Endothelial cell of umbilical vein (primary cell): ENCODE data around the gene SRP14. TPM values are rescaled to one million over a fixed set of nuclear protein-coding genes. Genes with fewer than 3 reads are reported as not detected.

Experiments used
- BruUV-seq: library from RNA; stranded (reverse); fragments of 400-500 nt; replicated peaks from 2 replicates; lab custom pipeline; 2021; lab: Mats Ljungman, UMichigan
- CTCF ChIA-PET: fragments of 300-600, 350-600 bp; sonication (Branson Sonifier 250); formaldehyde crosslinking; loops from one replicate; lab custom pipeline; 2021; ENCODE audit warnings: antibody characterized with exemption, inconsistent platforms; lab: Charles Lee
- POLR2A ChIA-PET: fragments of 300-600, 350-600 bp; sonication (Branson Sonifier 250); formaldehyde crosslinking; loops from one replicate; lab custom pipeline; 2021; ENCODE audit warnings: antibody characterized with exemption, inconsistent platforms; lab: Charles Lee
- DNase-seq: peaks from one replicate; pipeline ENCODE4 v3.0.0-alpha.2; 2011; ENCODE audit warnings: low read depth, low spot score
- FAIRE-seq: peaks from 2 replicates; lab custom pipeline; 2011; peaks lifted over from hg19 to GRCh38; lab: Jason Lieb, UNC
- H2AFZ ChIP-seq: 2 replicates; pipeline ENCODE4 v1.6.0; 2012; ENCODE audit warnings: low read depth, low read length, control low read depth, inconsistent platforms
- H3K27ac ChIP-seq: 2 replicates; pipeline ENCODE4 v1.5.1; 2011; ENCODE audit warnings: low read depth, mild to moderate bottlenecking, control low read depth, low read length, moderate library complexity; ENCODE audit not compliant: insufficient read depth
- H3K27me3 ChIP-seq, 2 experiments: 2 replicates each; pipeline versions ENCODE4 v1.6.0 to v1.6.1; 2011; ENCODE audit warnings: low read length in 2 of 2, mixed read lengths in 1 of 2; ENCODE audit not compliant: control insufficient read depth in 2 of 2, insufficient read depth in 2 of 2
- H3K36me3 ChIP-seq, 2 experiments: 2 replicates in 1 of 2; 3 replicates in 1 of 2; pipeline ENCODE4 v1.5.1; 2011; ENCODE audit warnings: low read length in 2 of 2, mild to moderate bottlenecking in 1 of 2, moderate library complexity in 1 of 2; ENCODE audit not compliant: control insufficient read depth in 2 of 2, insufficient read depth in 2 of 2; ENCODE audit errors: extremely low read depth in 1 of 2
- H3K4me1 ChIP-seq: 3 replicates; pipeline ENCODE4 v1.5.1; 2011; ENCODE audit warnings: mild to moderate bottlenecking, low read length; ENCODE audit not compliant: control insufficient read depth, insufficient read depth; ENCODE audit errors: extremely low read depth
- H3K4me2 ChIP-seq: 2 replicates; pipeline ENCODE4 v1.6.1; 2011; ENCODE audit warnings: low read length, control low read depth, mixed read lengths; ENCODE audit not compliant: insufficient read depth
- H3K4me3 ChIP-seq, 3 experiments: fragments of 200-600 bp in 1 of 3; sonication (generic), shearing (Covaris generic) in 1 of 3; replicated peaks in 1 of 3; 2 replicates each; pipeline ENCODE4 v1.5.1; 2011 to 2016; ENCODE audit warnings: control low read depth in 3 of 3, low read length in 3 of 3, mild to moderate bottlenecking in 2 of 3, inconsistent platforms in 1 of 3, low read depth in 1 of 3, moderate library complexity in 1 of 3; ENCODE audit not compliant: insufficient read depth in 1 of 3
- H3K79me2 ChIP-seq: 2 replicates; pipeline ENCODE4 v1.6.0; 2012; ENCODE audit warnings: low read length, inconsistent platforms; ENCODE audit not compliant: control insufficient read depth, insufficient read depth
- H3K9ac ChIP-seq: replicated peaks from 2 replicates; pipeline ENCODE3; 2011; ENCODE audit warnings: low read length, control low read depth; ENCODE audit not compliant: insufficient read depth; ENCODE audit errors: extremely low read depth
- H3K9me1 ChIP-seq: replicated peaks from 3 replicates; pipeline ENCODE4 v1.6.0; 2011; ENCODE audit warnings: mild to moderate bottlenecking, low read length; ENCODE audit not compliant: control insufficient read depth, insufficient read depth; ENCODE audit errors: extremely low read depth
- H3K9me3 ChIP-seq: replicated peaks from 2 replicates; pipeline ENCODE4 v1.5.1; 2012; ENCODE audit warnings: low read length, inconsistent platforms; ENCODE audit not compliant: control insufficient read depth, insufficient read depth
- H4K20me1 ChIP-seq: replicated peaks from 2 replicates; pipeline ENCODE3; 2011; ENCODE audit warnings: mild to moderate bottlenecking, low read length; ENCODE audit not compliant: control insufficient read depth, insufficient read depth; ENCODE audit errors: extremely low read depth
- EZH2 ChIP-seq: IDR thresholded peaks from 2 replicates; pipeline ENCODE4 v1.6.1; 2012; ENCODE audit warnings: borderline replicate concordance, low read depth, mild to moderate bottlenecking, moderate library complexity, low read length, inconsistent platforms; ENCODE audit not compliant: severe bottlenecking
- FOS ChIP-seq: IDR thresholded peaks from 2 replicates; pipeline ENCODE4 v1.6.1; 2011; ENCODE audit warnings: mild to moderate bottlenecking, low read length, moderate library complexity, borderline replicate concordance; ENCODE audit not compliant: insufficient read depth
- GATA2 ChIP-seq: IDR thresholded peaks from 2 replicates; pipeline ENCODE4 v1.7.0; 2011; ENCODE audit warnings: low read depth, mild to moderate bottlenecking, moderate library complexity, mixed read lengths, low read length; ENCODE audit not compliant: insufficient read length, insufficient read depth
- JUN ChIP-seq: IDR thresholded peaks from 2 replicates; pipeline ENCODE4 v1.6.1; 2011; ENCODE audit warnings: borderline replicate concordance, low read depth; ENCODE audit not compliant: insufficient read length, insufficient read depth
- MAX ChIP-seq: IDR thresholded peaks from 2 replicates; pipeline ENCODE4 v1.6.1; 2011; ENCODE audit not compliant: insufficient read depth, insufficient read length
- MYC ChIP-seq: IDR thresholded peaks from one replicate; pipeline ENCODE4 v1.6.1; 2011; ENCODE audit warnings: mild to moderate bottlenecking, low read depth, low read length
- POLR2A ChIP-seq: IDR thresholded peaks from 2 replicates; pipeline ENCODE4 v1.6.1; 2012; ENCODE audit warnings: low read depth, mild to moderate bottlenecking, control low read depth, low read length
- POLR2AphosphoS5 ChIP-seq: IDR thresholded peaks from 2 replicates; pipeline ENCODE4 v1.6.1; 2012; ENCODE audit warnings: low read depth, mild to moderate bottlenecking, control low read depth, low read length, moderate library complexity; ENCODE audit not compliant: insufficient read depth
- dilution Hi-C: fragments of 300-500 bp; cut with MboI; formaldehyde crosslinking; loops from one replicate; pipeline ENCODE4 v1.15.0; 2019; ENCODE audit warnings: low sequenced_read_pairs; ENCODE audit not compliant: extremely low pct_ligation_motif_present
- intact Hi-C: fragments of 100-400 bp; cut with micrococcal nuclease; formaldehyde crosslinking; loops from one replicate; pipeline ENCODE4 v1.10.0; 2022
- polyA plus RNA-seq, 4 experiments: library from polyadenylated mRNA; depleted of rRNA in 3 of 4; stranded (reverse) in 3 of 4; unstranded in 1 of 4; fragments of >200 nt; gene quantifications; 2 replicates each; pipeline versions ENCODE4 v1.2.1 to v1.2.3, GENCODE V29; 2011 to 2012; ENCODE audit warnings: missing spikeins in 1 of 4
- total RNA-seq: library from RNA; stranded (reverse); gene quantifications from 2 replicates; pipeline ENCODE4 v1.2.3, GENCODE V29; 2021
- TF ChIP-seq, protein P1 (sequence below), 2 donors: IDR thresholded peaks; 1 replicate in 1 of 2; 2 replicates in 1 of 2; pipeline ENCODE4 v1.5.1; 2011; ENCODE audit warnings: low read length in 2 of 2, mild to moderate bottlenecking in 2 of 2, moderate library complexity in 2 of 2, control low read depth in 1 of 2, inconsistent platforms in 1 of 2, low read depth in 1 of 2; ENCODE audit not compliant: insufficient read depth in 1 of 2; ENCODE audit errors: extremely low read depth in 1 of 2

The SRP14 gene
- total and polyA plus RNA-seq, 2 donors (not counting 3 experiments of a cell fraction or from before 2014, with no cell fraction given), result 220 to 330 TPM

DNA sequence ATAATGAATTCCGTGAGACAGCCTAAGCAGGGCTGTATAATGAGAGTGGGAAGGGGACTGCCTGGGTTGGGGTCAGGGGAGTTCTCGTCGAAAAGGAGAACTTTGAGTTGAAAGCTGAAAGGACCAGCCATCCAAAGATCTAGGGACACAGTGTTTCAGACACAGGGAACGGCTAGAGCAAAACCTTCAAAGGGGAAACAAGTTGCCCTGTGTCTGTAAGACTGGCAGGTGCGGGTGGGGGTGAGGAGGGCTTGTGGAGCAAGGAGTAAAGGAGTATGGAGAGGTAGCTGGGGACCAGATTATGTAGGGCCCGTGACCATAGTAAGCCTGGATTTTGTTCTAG, 1.3 kb upstream of the SRP14 start:
- no peaks in the 10 kb centered on the region for H3K9me3 ChIP-seq
- peak overlapping the region; percentile 32 for H3K4me2 ChIP-seq
- no peaks in the 10 kb centered on the region for H3K9me1 ChIP-seq
- H3K79me2 ChIP-seq, result peaks cover 22% of the 10 kb centered on the region
- CTCF ChIA-PET, result interaction anchor here (8.3 kb wide), 1 partner anchor 234 kb away, joined by 62 read pairs; no protein-coding TSS in a partner anchor
- POLR2A ChIA-PET, result interaction anchor here (0.6 kb wide), 1 partner anchor 105 kb away, joined by 3 read pairs; no protein-coding TSS in a partner anchor
- no peak overlapping the region for H3K4me3 ChIP-seq
- DNase-seq, result no peak
- BruUV-seq, result no TSS peak
- no peaks in the 10 kb centered on the region for H4K20me1 ChIP-seq
- H3K36me3 ChIP-seq, result peaks cover 0 to 11% of the 10 kb centered on the region in 2 experiments
- FAIRE-seq, result no peak
- intact Hi-C loops, result no loop called here
- H3K9ac ChIP-seq, result no peak overlapping the region
- dilution Hi-C loops, result no loop called here
- H3K27ac ChIP-seq, result no peak overlapping the region
- TF ChIP-seq GATA2 (no peak), POLR2A (no peak), MYC (no peak), FOS (no peak), POLR2AphosphoS5 (no peak), JUN (no peak), MAX (no peak), EZH2 (no peak)
- TF ChIP-seq, protein P1, sequence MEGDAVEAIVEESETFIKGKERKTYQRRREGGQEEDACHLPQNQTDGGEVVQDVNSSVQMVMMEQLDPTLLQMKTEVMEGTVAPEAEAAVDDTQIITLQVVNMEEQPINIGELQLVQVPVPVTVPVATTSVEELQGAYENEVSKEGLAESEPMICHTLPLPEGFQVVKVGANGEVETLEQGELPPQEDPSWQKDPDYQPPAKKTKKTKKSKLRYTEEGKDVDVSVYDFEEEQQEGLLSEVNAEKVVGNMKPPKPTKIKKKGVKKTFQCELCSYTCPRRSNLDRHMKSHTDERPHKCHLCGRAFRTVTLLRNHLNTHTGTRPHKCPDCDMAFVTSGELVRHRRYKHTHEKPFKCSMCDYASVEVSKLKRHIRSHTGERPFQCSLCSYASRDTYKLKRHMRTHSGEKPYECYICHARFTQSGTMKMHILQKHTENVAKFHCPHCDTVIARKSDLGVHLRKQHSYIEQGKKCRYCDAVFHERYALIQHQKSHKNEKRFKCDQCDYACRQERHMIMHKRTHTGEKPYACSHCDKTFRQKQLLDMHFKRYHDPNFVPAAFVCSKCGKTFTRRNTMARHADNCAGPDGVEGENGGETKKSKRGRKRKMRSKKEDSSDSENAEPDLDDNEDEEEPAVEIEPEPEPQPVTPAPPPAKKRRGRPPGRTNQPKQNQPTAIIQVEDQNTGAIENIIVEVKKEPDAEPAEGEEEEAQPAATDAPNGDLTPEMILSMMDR (IDR thresholded peaks at IDR 0.05; ENCODE audit: extremely low read depth in 1 of 2, insufficient read depth in 1 of 2, low read depth in 1 of 2, low read length in 2 of 2), result no peak
- H3K4me1 ChIP-seq, result peaks cover 20% of the 10 kb centered on the region
- no peaks in the 10 kb centered on the region for H3K27me3 ChIP-seq
- no peak overlapping the region for H2AFZ ChIP-seq
